ENCODE results near the gene SLX4IP. TPM values are rescaled to one million over a fixed set of nuclear protein-coding genes. Genes with fewer than 3 reads are reported as not detected.

The SLX4IP gene
- total RNA-seq, 1 donor from 2014 or later: 3.1 TPM

- H3K4me3 ChIP-seq: no peak overlapping the region
- no peak for TF ChIP-seq CTCF (IDR thresholded peaks at IDR 0.05; ENCODE audit: borderline replicate concordance)
- peaks cover 7% of the 10 kb centered on the region for H3K4me1 ChIP-seq
- no peaks in the 10 kb centered on the region for H3K9me3 ChIP-seq (replicated peaks)
- intact Hi-C loops (cut with micrococcal nuclease): no loop called here
- no peak overlapping the region for H3K27ac ChIP-seq (replicated peaks)
- no peaks in the 10 kb centered on the region for H3K36me3 ChIP-seq
- no peaks in the 10 kb centered on the region for H3K27me3 ChIP-seq (ENCODE audit: low read depth)
- no peak for DNase-seq
Measured at GRCh38 chr20:10449270-10449669, 14.2 kb downstream of the SLX4IP start.

- TF ChIP-seq CTCF (IDR thresholded peaks at IDR 0.05; ENCODE audit: borderline replicate concordance): no peak
- H3K27ac ChIP-seq (replicated peaks): peak overlapping the region; percentile 27
- no peak for DNase-seq
- intact Hi-C loops (cut with micrococcal nuclease): no loop called here
- no peaks in the 10 kb centered on the region for H3K27me3 ChIP-seq (ENCODE audit: low read depth)
- no peaks in the 10 kb centered on the region for H3K9me3 ChIP-seq (replicated peaks)
- no peak overlapping the region for H3K4me3 ChIP-seq
- H3K4me1 ChIP-seq: peaks cover 8% of the 10 kb centered on the region
- H3K36me3 ChIP-seq: no peaks in the 10 kb centered on the region
Measured at GRCh38 chr20:10453241-10453640, 18.1 kb downstream of the SLX4IP start.

- DNase-seq: no peak
- intact Hi-C loops (cut with micrococcal nuclease): no loop called here
- Histone ChIP-seq H3K27me3 (ENCODE audit: low read depth) (no peaks in the 10 kb centered on the region), H3K4me1 (peaks cover 8% of the 10 kb centered on the region), H3K9me3 (replicated peaks) (no peaks in the 10 kb centered on the region), H3K4me3 (no peak overlapping the region), H3K36me3 (no peaks in the 10 kb centered on the region), H3K27ac (replicated peaks) (no peak overlapping the region)
- TF ChIP-seq CTCF (IDR thresholded peaks at IDR 0.05; ENCODE audit: borderline replicate concordance): no peak
Measured at GRCh38 chr20:10454151-10454750, 19.1 kb downstream of the SLX4IP start.

- peaks cover 9% of the 10 kb centered on the region for H3K4me1 ChIP-seq
- H3K27me3 ChIP-seq (ENCODE audit: low read depth): no peaks in the 10 kb centered on the region
- H3K4me3 ChIP-seq: no peak overlapping the region
- H3K27ac ChIP-seq (replicated peaks): no peak overlapping the region
- no peak for DNase-seq
- no peaks in the 10 kb centered on the region for H3K9me3 ChIP-seq (replicated peaks)
- TF ChIP-seq CTCF (IDR thresholded peaks at IDR 0.05; ENCODE audit: borderline replicate concordance): no peak
- H3K36me3 ChIP-seq: no peaks in the 10 kb centered on the region
- intact Hi-C loops (cut with micrococcal nuclease): loop anchor here (10.0 kb wide), 1 partner anchor 1083 kb away; no protein-coding TSS in a partner anchor
Measured at GRCh38 chr20:10461495-10461894, 26.4 kb downstream of the SLX4IP start.

GRCh38 chr20:10462516-10462915 lies 27.4 kb downstream of the SLX4IP start:
- no peaks in the 10 kb centered on the region for H3K27me3 ChIP-seq (ENCODE audit: low read depth)
- DNase-seq: no peak
- H3K36me3 ChIP-seq: no peaks in the 10 kb centered on the region
- peaks cover 19% of the 10 kb centered on the region for H3K4me1 ChIP-seq
- no peak for TF ChIP-seq CTCF (IDR thresholded peaks at IDR 0.05; ENCODE audit: borderline replicate concordance)
- H3K9me3 ChIP-seq (replicated peaks): no peaks in the 10 kb centered on the region
- H3K27ac ChIP-seq (replicated peaks): no peak overlapping the region
- no peak overlapping the region for H3K4me3 ChIP-seq
- intact Hi-C loops (cut with micrococcal nuclease): loop anchor here (10.0 kb wide), 1 partner anchor 1082 kb away; no protein-coding TSS in a partner anchor

All from left ventricle myocardium inferior (tissue), 1 donor.